Right lobe of liver (tissue), 4 donors: Measurements from ENCODE around the gene SERTAD4.

Experiments used
- CTCF ChIP-seq, 4 donors: fragments of 200-600 bp in 3 of 4; fragments of 450-650 bp in 1 of 4; IDR thresholded peaks; one replicate each; pipeline versions ENCODE4 v1.5.1 to v1.8.0; 2016 to 2022; ENCODE audit warnings: antibody characterized with exemption in 4 of 4, mild to moderate bottlenecking in 2 of 4
- POLR2A ChIP-seq: fragments of 450-650 bp; IDR thresholded peaks from one replicate; pipeline ENCODE4 v1.6.1; 2017; ENCODE audit warnings: antibody characterized with exemption, mild to moderate bottlenecking
- donor health status: DM: no; HTN: no; CAD: no.
- donor health status: DM: no; HTN: no; CAD: no.
- donor health status: DM: no; HTN: yes; CAD: no.

GRCh38 chr1:210185063-210185462 lies 47.5 kb upstream of the SERTAD4 start:
- TF ChIP-seq CTCF (IDR thresholded peaks at IDR 0.05) (no peak), POLR2A (no peak)
